ENCODE measurements around the gene KCNE3. TPM values are rescaled to one million over a fixed set of nuclear protein-coding genes. Genes with fewer than 3 reads are reported as not detected.

Gene KCNE3
- total and polyA plus RNA-seq, 2 experiments from 2014 or later = 2.3 to 10.6 TPM

DNA sequence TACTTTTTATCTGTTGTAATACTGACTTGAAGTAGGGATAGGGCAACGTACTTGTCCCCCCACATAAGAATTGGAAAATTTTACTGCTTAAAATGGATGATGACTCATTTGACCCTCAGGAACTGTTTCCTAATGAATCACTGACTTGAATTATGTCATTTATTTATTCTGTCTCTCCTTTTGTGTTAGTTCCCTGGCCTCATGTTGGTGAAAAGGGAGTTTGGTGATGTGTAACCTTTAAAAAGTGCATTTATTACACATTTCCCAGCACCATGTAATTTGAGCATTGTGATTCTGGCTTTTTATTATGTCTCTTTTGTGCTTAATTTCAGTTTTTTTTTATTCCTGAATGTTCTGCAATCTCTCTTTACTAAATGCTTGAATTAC is 48.8 kb downstream of the KCNE3 start:
- no peaks in the 10 kb centered on the region for H3K36me3 Mint-ChIP-seq (ENCODE audit: low read depth)
- no peak overlapping the region for H3K4me2 ChIP-seq

DNA sequence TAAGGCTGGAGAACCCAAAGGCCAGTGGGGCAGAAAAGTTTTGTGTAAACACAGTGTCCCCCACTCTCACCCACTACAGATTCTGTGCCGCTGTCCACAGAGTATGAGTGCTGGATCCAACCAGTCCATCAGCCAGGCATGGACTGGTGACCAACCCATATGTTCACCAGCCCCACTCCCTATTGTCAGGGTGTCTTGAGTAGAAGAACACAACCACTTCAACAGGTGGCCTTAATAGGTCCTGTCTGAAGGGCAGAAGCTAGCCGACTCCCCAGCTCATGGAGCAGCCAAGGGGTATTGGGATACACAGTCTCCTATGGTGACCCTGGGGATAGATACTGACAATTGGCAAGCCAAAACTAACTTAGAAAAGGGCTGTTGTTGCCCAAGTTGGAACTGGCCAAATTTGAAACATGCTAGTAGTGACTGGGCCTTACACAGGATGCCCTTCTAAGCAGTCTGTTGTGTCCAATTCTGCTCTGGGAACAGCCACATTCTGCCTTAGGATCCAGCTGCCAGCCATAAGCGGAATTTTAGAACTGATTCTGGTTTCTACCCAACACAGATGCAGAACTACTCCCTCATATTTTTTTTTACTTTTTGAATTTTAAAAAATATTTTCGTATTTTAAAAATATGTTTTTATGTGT is 49.4 kb downstream of the KCNE3 start:
- ATAC-seq (peak; percentile 26; the same call in 2 of the 3 replicates), DNase-seq (ENCODE audit: low spot score) (no peak)
- peaks cover 9% of the 10 kb centered on the region for H3K27me3 Mint-ChIP-seq (ENCODE audit: insufficient read depth, low read depth, poor library complexity)
- Histone ChIP-seq H3K4me1 (ENCODE audit: insufficient read depth) (0 out of 2 replicates have a peak, but pooled peaks cover 2% of the 10 kb centered on the region), H3K79me2 (replicated peaks; ENCODE audit: insufficient read depth) (no peaks in the 10 kb centered on the region), H3F3A (replicated peaks; ENCODE audit: low read depth) (no peaks in the 10 kb centered on the region), H3K27me3 (ENCODE audit: insufficient read depth) (no peaks in the 10 kb centered on the region), H3K9me2 (ENCODE audit: insufficient read depth) (no peaks in the 10 kb centered on the region), H3K4me2 (no peak overlapping the region), H4K20me1 (replicated peaks; ENCODE audit: insufficient read depth) (no peaks in the 10 kb centered on the region; the same call in 1 of the 2 replicates), H3K4me3 (no peak overlapping the region), H2AFZ (no peak overlapping the region), H3K36me3 (ENCODE audit: insufficient read depth) (no peaks in the 10 kb centered on the region), H3K27ac (ENCODE audit: low read depth) (no peak overlapping the region)
- H3K9me3 Mint-ChIP-seq = no peaks in the 10 kb centered on the region
- no peak overlapping the region for H3K4me3 Mint-ChIP-seq
- TF ChIP-seq CREB1 (CRISPR knock-in tag; IDR thresholded peaks at IDR 0.05; ENCODE audit: low read depth) (no peak), ZNF331 (CRISPR knock-in tag; IDR thresholded peaks at IDR 0.05; ENCODE audit: low read depth) (no peak)
- TF ChIP-seq, protein P1, sequence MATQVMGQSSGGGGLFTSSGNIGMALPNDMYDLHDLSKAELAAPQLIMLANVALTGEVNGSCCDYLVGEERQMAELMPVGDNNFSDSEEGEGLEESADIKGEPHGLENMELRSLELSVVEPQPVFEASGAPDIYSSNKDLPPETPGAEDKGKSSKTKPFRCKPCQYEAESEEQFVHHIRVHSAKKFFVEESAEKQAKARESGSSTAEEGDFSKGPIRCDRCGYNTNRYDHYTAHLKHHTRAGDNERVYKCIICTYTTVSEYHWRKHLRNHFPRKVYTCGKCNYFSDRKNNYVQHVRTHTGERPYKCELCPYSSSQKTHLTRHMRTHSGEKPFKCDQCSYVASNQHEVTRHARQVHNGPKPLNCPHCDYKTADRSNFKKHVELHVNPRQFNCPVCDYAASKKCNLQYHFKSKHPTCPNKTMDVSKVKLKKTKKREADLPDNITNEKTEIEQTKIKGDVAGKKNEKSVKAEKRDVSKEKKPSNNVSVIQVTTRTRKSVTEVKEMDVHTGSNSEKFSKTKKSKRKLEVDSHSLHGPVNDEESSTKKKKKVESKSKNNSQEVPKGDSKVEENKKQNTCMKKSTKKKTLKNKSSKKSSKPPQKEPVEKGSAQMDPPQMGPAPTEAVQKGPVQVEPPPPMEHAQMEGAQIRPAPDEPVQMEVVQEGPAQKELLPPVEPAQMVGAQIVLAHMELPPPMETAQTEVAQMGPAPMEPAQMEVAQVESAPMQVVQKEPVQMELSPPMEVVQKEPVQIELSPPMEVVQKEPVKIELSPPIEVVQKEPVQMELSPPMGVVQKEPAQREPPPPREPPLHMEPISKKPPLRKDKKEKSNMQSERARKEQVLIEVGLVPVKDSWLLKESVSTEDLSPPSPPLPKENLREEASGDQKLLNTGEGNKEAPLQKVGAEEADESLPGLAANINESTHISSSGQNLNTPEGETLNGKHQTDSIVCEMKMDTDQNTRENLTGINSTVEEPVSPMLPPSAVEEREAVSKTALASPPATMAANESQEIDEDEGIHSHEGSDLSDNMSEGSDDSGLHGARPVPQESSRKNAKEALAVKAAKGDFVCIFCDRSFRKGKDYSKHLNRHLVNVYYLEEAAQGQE (IDR thresholded peaks at IDR 0.05; ENCODE audit: unreplicated experiment) = peak; percentile 62
- TF ChIP-seq, protein P2, sequence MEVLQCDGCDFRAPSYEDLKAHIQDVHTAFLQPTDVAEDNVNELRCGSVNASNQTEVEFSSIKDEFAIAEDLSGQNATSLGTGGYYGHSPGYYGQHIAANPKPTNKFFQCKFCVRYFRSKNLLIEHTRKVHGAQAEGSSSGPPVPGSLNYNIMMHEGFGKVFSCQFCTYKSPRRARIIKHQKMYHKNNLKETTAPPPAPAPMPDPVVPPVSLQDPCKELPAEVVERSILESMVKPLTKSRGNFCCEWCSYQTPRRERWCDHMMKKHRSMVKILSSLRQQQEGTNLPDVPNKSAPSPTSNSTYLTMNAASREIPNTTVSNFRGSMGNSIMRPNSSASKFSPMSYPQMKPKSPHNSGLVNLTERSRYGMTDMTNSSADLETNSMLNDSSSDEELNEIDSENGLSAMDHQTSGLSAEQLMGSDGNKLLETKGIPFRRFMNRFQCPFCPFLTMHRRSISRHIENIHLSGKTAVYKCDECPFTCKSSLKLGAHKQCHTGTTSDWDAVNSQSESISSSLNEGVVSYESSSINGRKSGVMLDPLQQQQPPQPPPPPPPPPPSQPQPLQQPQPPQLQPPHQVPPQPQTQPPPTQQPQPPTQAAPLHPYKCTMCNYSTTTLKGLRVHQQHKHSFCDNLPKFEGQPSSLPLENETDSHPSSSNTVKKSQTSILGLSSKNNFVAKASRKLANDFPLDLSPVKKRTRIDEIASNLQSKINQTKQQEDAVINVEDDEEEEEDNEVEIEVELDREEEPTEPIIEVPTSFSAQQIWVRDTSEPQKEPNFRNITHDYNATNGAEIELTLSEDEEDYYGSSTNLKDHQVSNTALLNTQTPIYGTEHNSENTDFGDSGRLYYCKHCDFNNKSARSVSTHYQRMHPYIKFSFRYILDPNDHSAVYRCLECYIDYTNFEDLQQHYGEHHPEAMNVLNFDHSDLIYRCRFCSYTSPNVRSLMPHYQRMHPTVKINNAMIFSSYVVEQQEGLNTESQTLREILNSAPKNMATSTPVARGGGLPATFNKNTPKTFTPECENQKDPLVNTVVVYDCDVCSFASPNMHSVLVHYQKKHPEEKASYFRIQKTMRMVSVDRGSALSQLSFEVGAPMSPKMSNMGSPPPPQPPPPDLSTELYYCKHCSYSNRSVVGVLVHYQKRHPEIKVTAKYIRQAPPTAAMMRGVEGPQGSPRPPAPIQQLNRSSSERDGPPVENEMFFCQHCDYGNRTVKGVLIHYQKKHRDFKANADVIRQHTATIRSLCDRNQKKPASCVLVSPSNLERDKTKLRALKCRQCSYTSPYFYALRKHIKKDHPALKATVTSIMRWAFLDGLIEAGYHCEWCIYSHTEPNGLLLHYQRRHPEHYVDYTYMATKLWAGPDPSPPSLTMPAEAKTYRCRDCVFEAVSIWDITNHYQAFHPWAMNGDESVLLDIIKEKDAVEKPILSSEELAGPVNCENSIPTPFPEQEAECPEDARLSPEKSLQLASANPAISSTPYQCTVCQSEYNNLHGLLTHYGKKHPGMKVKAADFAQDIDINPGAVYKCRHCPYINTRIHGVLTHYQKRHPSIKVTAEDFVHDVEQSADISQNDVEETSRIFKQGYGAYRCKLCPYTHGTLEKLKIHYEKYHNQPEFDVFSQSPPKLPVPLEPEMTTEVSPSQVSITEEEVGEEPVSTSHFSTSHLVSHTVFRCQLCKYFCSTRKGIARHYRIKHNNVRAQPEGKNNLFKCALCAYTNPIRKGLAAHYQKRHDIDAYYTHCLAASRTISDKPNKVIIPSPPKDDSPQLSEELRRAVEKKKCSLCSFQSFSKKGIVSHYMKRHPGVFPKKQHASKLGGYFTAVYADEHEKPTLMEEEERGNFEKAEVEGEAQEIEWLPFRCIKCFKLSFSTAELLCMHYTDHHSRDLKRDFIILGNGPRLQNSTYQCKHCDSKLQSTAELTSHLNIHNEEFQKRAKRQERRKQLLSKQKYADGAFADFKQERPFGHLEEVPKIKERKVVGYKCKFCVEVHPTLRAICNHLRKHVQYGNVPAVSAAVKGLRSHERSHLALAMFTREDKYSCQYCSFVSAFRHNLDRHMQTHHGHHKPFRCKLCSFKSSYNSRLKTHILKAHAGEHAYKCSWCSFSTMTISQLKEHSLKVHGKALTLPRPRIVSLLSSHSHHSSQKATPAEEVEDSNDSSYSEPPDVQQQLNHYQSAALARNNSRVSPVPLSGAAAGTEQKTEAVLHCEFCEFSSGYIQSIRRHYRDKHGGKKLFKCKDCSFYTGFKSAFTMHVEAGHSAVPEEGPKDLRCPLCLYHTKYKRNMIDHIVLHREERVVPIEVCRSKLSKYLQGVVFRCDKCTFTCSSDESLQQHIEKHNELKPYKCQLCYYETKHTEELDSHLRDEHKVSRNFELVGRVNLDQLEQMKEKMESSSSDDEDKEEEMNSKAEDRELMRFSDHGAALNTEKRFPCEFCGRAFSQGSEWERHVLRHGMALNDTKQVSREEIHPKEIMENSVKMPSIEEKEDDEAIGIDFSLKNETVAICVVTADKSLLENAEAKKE (CRISPR knock-in tag; IDR thresholded peaks at IDR 0.05) = no peak
- no peaks in the 10 kb centered on the region for H3K36me3 Mint-ChIP-seq (ENCODE audit: low read depth)
- H3K4me1 Mint-ChIP-seq = peaks cover 7% of the 10 kb centered on the region; the same call in 2 of the 3 replicates
- peak overlapping the region; percentile 5; the same call in 1 of the 2 replicates for H3K27ac Mint-ChIP-seq

More for the DNA sequence above, 48.8 kb downstream of the KCNE3 start:
- Mint-ChIP-seq H3K27ac (no peak overlapping the region), H3K4me1 (peaks cover 5% of the 10 kb centered on the region; the same call in 2 of the 3 replicates), H3K27me3 (ENCODE audit: insufficient read depth, low read depth, poor library complexity) (peaks cover 8% of the 10 kb centered on the region), H3K4me3 (no peak overlapping the region), H3K9me3 (no peaks in the 10 kb centered on the region)
- Histone ChIP-seq H3K36me3 (ENCODE audit: insufficient read depth) (no peaks in the 10 kb centered on the region), H4K20me1 (replicated peaks; ENCODE audit: insufficient read depth) (no peaks in the 10 kb centered on the region; the same call in 1 of the 2 replicates), H3K27ac (ENCODE audit: low read depth) (no peak overlapping the region), H2AFZ (no peak overlapping the region), H3K4me1 (ENCODE audit: insufficient read depth) (no peaks in the 10 kb centered on the region), H3F3A (replicated peaks; ENCODE audit: low read depth) (no peaks in the 10 kb centered on the region), H3K79me2 (replicated peaks; ENCODE audit: insufficient read depth) (no peaks in the 10 kb centered on the region), H3K27me3 (ENCODE audit: insufficient read depth) (no peaks in the 10 kb centered on the region), H3K4me3 (no peak overlapping the region), H3K9me2 (ENCODE audit: insufficient read depth) (no peaks in the 10 kb centered on the region)
- no peak for TF ChIP-seq ZNF331 (CRISPR knock-in tag; IDR thresholded peaks at IDR 0.05; ENCODE audit: low read depth)
- no peak for ATAC-seq
- no peak for DNase-seq (ENCODE audit: low spot score)
